GM18499 (cell line): Measurements from ENCODE around the gene CLEC4G.

ENCODE experiments used
- ATAC-seq: cut with Tn5 transposase; IDR thresholded peaks from one replicate; pipeline ENCODE4 v1.9.1; 2021; ENCODE audit warnings: moderate number of reproducible peaks; ENCODE audit not compliant: insufficient read depth, unreplicated experiment

Gene CLEC4G

DNA sequence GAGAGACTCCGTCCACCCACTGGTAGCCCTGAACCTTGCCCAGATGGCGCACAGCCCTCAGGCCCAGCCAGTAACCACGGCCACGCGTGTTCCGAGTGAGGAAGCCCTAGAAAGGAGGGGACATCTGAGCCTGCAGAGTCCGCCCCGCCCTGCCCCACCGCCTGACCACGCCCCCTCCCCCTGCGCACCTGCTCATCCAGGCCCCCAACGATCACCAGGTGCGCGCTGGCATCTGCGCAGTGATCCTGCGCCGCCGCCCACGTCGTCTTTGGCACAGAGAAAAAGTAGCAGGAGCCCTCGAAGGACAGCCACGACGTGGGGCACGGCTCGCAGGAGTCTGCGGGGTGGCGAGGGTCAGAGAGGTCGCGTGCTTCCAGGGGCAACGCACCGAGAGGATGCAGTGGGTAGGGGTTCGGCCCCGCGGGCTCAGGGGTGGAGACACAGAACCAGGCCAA is 2.1 kb downstream of the CLEC4G start:
- ATAC-seq: no peak

DNA sequence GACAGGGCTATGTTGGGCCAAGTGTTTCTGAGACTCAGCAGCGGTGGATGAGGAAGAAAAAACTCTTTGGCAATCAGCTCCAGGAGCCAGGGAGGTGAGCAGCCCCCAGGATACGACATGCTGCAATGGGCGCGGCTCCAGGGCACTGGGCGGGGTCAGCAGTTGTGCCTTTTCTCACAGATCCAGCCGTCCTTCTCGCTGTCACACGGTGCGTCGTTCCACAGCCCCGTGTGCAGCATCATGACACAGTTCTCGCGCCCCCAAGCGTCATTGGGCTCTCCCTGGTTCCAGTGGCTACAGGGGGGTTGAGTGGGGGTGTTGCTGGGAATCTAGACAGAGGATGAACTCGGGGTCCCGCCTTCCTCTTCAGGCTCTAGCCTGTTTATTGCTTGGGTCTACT is 2.7 kb downstream of the CLEC4G start:
- ATAC-seq: no peak

DNA sequence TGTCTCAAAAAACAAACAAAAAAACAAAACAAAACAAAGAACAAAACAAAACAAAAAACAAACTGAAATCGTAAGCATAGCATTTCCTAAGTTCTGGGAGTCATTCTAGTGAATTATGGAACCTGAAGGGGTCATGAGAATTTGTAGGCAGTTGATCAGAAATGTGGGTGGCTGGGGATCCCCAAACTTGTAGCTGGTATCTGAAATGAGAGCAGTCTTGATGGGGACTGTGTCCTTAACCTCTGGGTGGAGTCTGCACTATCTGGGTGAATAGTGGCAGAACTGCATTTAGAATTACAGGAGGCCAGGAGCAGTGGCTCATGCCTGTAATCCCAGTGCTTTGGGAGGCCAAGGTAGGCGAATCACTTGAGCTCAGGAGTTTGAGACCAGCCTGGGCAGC is 6.1 kb downstream of the CLEC4G start:
- ATAC-seq: no peak

DNA sequence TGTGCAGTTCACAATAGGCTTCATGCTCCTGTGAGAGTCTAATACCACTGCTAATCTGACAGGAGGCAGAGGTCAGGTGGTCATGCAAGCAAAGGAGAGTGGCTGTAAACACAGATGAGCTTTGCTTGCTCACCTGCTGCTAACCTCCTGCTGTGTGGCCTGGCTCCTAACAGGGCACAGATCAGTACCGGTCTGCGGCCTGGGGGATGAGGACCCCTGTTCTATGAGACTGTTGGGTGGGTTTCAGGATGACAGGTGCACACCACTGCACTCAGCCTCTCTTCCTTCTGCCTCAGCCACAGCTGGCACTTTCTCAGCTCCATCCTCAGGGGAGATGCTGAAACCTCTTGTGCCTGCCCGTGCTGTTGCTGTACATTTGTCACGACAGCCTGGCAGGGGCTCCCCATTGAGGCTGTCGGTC is 9.7 kb downstream of the CLEC4G start:
- ATAC-seq: no peak

- ATAC-seq: no peak
These were observed 11.6 kb downstream of the CLEC4G start for GRCh38 chr19:7720351-7720750.

GRCh38 chr19:7718668-7719067 is 13.2 kb downstream of the CLEC4G start:
- no peak for ATAC-seq

GRCh38 chr19:7716762-7717161 is 15.1 kb downstream of the CLEC4G start:
- ATAC-seq: no peak

GRCh38 chr19:7715671-7716070 is 16.2 kb downstream of the CLEC4G start:
- no peak for ATAC-seq

DNA sequence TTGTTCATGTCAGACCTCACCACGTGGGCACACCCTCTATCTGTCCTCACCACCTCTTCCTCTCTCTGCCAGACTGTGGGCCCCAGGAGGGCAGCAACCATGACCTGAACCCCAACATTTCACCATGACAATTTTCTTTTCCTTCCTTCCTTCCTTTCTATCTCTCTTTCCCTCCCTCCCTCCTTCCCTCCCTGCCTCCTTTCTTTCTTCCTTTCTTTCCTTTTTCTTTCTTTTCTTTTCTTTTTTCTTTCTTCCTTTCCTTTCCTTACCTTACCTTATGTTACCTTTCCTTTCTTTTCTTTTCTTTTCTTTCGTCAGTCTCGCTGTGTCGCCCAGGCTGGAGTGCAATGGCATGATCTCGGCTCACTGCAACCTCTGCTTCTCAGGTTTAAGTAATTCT is 21.3 kb downstream of the CLEC4G start:
- ATAC-seq: no peak

DNA sequence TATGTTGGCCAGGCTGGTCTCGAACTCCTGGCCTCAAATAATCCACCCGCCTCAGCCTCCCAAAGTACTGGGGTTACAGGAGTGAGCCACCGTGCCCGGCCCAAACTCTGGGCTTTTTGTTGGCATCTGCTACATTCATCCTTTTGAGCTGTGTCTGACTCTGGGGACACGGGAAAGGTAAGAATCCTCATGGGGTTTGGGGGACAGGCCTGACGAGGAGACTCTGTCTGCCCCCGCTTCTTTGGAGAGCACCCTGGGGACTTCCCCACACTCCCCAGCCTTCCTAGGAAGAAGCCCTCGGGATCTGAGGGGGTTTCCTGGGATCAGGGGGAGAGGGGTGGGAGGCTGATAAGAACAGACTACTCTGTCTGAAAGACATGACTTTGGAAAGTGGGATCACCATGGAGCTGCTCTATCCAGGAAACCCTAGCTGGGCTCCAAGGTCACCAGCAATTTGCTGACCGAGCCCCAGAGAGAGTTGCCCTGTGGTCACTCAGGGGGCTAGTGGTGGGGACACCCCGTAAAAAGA is 21.9 kb downstream of the CLEC4G start:
- no peak for ATAC-seq

DNA sequence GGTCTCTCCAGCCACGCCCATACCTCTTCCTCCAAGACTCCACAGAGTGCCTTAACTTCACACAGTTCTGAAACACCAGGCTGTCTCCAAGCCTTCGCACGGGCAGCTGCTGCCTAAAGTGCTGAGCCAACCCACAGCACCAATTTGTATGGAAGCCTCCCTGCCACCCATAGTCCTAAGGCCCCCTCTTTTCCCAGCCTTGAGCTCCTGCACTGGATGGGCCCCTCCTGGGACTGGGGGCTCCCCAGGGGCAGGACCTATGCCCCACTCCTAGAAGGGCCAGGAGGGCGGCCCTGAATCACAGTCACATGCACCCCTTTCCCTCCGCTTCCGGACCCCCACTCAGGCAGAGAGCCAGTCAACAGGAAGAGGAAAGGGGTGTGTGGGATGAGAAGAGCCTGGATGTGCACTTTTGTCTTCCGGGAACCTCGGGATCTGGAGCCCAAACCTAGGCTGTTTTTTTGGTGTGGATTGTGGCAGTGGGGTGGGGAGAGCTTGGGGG is 24.9 kb downstream of the CLEC4G start:
- ATAC-seq: no peak

DNA sequence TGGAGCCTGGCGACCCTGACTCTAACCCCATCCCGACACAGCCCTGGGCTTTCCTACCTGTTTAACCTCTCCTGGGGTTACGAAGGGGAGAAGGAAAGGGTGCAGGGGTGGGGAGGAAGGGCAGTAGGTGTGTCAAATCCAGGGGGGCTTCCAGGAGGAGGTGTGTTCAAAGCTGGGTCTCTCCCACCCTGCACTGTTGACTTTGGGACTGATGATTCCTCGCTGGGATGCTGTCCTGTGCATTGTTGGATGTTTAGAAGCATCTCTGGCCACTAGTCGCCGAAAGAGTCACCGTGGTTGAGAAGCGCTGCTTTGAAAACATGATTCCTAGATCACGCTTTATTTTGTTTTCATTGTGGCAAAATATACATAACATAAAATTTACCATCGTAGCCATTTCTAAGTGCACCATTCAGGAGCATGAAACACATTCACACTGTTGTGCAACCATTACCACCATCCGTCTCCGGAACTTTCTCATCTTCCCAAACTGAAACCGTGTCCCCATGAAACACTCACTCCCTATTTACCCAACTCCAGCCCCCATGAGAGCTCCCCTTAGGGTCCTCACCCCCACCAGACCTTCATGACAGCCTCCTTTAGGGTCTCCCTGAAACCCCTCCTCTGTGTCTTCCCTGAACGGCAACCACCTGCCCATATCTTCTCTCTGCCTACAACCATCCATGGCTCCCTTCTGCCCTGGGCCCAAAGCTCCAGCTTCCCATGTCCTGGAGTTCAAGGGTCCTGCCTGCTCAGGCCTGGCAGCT is 25.5 kb downstream of the CLEC4G start:
- ATAC-seq: no peak

DNA sequence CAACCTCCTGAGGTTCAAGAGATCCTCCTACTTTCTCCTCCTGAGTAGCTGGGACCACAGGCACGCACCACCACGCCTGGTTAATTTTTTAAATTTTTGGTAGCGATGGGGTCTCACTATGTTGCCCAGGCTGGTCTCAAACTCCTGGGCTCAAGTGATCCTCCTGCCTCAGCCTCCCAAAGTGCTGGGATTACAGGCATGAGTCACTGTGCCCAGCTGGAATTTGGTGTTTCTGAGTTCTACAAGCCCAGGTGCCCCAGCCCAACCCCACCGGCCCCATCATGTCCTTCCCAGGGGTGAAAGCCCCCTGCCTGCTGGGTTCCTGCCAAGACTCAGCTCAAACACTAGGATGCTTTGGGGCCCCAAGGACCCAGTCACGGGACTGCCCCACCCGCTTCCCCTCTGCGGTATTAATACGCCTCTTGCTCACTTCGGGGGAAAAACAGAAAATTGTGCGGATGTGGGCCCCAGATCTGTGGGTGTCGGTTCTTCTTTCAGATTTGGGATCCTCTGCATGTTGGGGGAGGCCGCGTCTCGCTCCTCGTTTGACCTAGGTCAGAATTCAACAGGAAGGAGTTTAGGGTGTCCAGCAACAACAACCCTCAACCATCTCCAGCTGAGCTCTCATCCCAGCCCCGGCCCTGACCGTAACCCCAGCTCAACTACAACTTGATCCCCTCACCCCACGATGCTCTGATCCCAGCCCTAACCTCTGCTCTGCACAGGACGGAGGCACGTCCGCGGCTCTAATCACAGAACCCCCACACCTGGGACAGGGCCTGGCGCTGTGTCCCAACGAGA is 26.3 kb downstream of the CLEC4G start:
- no peak for ATAC-seq

DNA sequence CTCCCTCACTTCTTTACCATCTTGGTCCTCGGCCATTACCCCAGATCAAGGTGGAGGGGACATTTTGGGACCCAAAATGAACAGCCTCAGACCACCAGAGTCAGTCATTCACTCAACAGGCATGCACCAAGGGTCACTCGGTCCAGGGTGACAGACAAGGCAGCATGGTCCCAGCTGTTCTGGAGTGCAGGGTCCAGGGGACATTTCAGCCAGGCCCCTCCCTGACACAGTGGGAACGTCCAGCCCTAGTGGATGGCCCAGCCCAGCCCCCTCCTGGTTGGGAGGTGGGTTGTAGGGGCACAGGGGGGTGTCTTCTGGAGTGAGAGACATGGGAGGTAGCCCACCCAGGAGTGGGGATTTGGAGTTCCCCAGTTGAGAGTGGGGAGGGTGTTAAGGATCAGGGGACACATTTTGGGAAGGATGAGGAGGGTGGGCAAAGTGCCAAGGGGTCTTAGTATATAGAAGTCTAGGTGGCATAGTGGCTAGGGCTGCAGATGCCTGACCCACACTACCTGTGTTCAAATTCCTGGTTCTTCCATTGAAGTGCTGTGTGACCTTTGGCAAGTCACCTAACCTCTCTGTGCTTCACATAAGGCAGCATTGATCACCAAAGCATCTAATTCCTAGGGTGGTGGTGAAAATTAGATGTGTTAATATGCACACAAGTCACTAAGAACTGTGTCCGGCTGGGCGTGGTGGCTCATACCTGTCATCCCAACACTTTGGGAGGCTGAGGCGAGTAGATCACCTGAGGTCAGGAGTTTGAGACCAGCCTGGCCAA is 27.4 kb downstream of the CLEC4G start:
- ATAC-seq: no peak

DNA sequence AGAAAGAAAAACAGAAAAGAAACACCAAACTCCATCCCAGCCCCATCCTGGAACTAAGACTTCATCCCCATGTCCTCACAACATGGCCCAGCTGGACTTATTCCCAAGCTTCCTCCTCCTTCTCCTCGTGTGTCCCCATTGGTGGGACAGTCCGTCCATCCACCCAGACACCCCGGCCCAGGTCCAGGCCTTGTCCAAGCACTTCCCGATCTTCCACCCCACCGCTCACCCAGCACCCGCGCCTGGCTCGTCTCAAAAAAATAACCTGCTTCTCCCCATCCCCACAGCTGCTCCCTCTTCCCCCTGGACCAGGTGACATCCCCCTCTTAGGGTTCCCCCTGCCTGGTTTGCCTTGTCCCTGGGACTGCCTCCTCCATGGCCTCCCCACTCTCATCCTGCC is 28.6 kb downstream of the CLEC4G start:
- ATAC-seq: no peak

DNA sequence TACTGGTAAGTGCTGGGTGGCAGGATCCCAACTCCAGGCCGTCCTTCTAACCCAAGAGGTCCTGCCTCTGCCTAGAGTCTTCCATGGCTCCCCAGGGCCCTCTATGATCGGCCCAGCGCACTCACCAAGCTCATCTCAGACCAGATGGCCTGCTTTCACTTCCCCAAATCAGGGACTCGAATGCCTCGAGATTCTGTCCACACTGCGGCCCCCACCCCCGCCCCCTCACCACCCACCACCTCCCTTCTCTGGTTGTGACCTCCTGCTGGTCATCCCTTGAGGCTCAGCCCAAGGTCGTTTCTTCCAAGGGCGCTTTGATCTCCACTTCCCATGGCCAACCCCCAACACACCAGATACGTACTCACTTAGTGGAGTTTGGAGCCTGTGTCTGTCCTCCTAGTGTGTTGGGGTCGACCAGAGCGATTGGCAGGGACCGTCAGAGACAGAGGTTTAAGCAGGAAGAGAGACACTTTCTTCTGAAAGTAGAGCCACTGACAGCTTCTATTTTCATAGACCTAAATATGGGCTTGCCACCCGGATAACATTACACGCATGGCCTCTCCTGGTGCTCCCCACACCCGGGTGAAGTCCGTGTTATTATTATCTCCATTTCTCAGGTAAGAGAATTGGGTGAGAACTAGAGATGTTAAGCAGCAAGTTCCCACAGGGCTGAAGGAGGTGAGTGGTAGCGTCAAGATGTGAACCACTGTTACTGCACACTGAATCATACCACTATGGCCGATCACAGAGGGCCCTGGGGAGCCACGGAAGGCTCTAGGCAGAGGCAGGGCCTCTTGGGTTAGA is 30.1 kb downstream of the CLEC4G start, which contains the start of gene FCER2:
TSS of gene FCER2 (minus strand) at position 478 of the 804 bp plus-strand sequence. CDS start 2,371 bp downstream, outside the sequence.
- ATAC-seq: no peak

DNA sequence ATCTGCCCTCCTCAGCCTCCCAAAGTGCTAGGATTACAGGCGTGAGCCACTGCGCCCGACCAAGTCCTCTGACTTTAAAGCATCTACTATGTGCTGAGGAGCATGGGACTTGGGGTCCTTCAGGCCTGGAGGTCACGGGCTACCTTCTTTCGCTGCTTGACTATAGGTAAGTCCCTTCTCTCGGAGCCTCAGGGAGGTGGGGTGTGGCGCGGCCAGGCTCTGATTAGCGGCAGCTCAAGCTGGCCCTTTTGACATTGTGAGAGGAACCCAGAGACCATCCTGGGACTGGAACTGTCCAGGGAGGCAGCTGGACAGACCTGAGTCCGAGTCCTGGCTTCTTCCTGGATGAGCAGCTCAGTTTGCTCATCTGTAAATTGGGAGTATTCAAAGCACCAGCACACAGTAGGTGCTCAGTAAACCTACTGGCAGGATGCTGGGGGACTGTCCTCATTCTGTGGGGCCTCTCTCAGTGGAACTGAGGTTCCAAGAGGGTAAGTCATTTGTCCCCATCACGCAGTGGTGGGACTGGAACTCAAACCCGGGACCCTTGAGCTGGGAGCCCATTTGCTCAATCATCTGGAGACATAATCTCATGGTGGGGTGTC is 30.8 kb downstream of the CLEC4G start:
- ATAC-seq: no peak

DNA sequence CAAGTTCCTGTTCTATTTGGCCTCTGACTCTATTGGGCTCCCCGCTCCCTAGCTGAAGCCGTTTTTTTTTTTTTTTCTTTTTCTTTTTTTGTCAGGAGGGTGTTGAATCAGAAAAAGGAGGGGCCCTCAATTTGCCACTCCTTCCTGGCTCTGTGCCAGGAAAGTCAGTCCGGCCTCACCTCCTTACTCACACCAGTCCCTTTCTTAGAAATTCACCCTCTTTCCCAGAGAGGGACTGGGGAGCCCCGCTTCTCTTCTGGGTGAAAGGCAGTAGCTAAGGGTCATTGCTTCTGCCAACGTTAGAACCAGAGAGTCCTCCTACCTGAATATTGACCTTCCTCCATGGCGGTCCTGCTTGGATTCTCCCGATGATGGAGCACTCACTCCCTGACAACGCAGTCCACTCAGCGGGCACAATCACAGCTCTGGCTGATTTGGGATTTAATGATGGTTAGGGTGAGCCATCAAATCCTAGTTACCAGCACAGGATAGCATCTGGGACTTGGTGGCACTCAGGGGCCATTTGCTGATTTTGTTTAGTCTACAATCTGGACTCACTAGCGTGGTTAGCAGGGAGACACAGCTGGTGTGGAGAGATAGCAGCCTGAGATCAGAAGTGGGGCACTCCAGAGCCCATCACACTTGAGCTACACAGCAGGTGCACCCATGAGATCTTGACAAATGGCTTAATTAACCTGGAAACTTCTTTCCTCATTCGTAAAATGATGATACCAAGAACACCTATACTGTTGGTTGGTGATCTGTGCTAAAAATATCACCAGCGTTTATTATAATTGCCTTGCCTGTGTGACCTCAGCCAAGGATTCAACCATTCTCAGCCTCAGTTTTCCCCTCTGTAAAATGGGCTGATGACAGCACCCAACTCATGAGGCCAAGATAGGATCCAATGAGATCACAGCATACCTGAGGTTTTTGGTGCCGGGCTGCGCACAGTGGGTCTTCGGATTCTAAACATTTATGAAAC is 32.2 kb downstream of the CLEC4G start:
- ATAC-seq: no peak
